ELR (cell line): ENCODE results near the gene PCGF3.
"Not testable (repeated sequence)": the region's sequence is repeated elsewhere in the genome, so short reads cannot be mapped to it uniquely, and the experiment has no call there.

Source experiments
- DNase-seq: peaks from one replicate; pipeline ENCODE4 v3.0.0-alpha.2; 2015; ENCODE audit warnings: low read depth

The PCGF3 gene

DNA sequence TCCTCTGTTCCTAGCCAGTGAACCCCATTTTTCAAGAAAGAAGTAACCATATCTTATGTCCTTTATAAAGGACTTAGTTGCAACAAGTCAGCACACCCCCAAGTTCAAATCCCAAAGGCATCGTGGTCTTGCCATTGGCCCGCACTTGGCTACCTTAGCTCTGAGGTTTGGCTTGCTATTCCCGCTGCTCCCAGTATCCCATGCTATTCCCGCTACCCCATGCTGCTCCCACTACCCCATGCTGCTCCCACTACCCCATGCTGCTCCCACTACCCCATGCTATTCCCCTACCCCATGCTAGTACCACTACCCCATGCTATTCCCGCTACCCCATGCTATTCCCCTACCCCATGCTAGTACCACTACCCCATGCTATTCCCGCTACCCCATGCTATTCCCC, 37.4 kb upstream of the PCGF3 start:
- DNase-seq: not testable (repeated sequence)

DNA sequence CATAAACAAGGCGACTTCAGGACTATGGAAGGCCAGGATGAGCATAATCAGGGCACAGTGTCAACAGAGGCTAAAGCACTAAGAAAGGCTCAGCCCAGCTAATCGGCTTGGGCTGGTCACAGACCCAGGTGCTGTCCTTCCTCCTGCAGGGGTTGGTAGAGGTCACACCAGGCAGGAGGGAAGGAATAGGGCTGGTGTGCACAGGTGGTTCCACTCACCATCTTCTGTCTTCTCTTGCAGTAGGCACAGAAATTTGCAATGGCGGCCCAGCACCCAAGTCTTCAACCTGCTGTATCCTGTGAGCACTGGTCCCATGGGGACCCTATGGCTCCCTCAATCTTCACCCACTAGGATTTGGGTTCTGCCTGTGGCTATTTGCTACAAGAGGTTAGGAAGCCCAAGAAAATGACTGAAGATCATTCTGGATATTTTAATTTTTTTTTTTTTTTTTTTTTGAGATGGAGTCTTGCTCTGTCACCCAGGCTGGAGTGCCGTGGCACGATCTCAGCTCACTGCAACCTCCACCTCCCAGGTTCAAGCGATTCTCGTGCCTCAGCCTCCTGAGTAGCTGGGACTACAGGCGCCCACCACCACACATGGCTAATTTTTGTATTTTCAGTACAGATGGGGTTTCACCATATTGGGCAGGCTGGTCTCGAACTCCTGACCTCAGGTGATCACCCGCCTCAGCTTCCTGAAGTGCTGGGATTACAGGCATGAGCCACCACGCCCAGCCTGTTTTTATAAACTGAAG, 35.6 kb upstream of the PCGF3 start:
- not testable (repeated sequence) for DNase-seq

GRCh38 chr4:671769-672168, 33.9 kb upstream of the PCGF3 start:
- no peak for DNase-seq

- peak; percentile 35 for DNase-seq
Observed at GRCh38 chr4:673349-674091, 32.1 kb upstream of the PCGF3 start.

DNA sequence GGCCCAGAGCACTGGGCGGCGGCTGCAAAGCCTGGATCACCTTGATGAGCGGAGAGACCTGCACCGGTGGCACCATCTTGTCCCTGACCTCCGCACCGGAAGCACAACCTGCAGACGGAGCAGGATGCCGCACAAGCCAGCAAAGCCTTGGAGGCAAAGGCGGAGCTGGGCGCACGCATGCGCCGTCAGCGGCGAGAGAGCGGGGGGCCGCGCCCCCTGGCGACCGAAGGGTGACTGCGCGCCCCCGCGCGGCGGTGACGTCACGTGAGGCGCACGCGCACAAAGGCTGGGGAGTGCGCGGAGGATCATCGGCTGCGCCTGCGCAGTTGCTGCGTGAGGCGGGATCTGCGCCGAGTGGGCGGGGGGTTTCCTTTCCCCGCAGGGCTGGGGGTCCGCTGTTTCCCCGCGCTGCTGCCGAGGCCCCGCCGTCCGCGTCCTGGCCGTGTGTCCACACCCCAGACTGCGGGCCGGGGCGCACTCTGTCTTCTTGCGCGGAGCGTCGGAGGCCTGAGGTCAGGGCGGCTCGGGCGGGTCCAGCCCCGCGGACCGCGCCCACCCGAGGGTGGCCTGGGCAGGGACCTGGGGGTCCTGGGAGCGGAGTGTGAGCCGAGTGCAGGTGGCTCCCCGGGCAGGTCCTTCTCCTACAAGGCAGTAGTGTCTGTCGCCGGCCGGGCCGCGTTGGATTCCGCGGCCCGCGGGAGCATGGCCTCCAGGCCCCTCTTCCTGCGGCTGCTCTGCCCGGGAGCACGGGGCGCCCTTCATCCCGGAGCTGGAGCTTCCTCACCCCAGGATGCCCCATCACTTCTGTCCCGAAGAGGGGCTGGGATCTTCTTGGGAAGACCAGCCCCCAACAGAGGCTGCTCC, 31.2 kb upstream of the PCGF3 start, which contains the start of the genes ATP5ME and MYL5:
ATP5ME (minus strand) TSS at position 105 of the 864 bp plus-strand sequence; CDS start at position 76, 29 bp downstream.
MYL5 (plus strand) TSS at position 371 of the 864 bp plus-strand sequence. CDS start 3,485 bp downstream, outside the sequence.
- DNase-seq: peak; percentile 94

GRCh38 chr4:675036-675882, 30.4 kb upstream of the PCGF3 start:
- DNase-seq: no peak

- no peak for DNase-seq
Observed at GRCh38 chr4:675980-676870, 29.4 kb upstream of the PCGF3 start.

DNA sequence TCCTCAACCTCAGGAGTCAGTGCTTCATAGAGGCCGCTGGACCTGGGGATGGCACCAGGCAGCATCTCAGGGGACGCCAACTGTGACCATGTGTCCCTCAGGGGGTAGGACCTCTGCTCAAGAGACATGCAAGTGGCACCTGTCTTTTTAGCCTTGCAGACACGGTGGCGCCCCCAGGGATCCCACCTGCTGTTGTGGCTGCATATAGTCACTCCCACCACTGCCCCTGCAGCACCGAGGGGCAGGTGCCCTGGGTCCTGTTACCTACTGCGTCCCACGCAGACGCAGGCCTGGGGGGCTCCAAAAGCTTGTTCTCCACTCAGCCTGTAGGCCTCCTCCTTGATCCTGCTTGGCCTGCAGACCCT, 28.8 kb upstream of the PCGF3 start:
- no peak for DNase-seq

DNA sequence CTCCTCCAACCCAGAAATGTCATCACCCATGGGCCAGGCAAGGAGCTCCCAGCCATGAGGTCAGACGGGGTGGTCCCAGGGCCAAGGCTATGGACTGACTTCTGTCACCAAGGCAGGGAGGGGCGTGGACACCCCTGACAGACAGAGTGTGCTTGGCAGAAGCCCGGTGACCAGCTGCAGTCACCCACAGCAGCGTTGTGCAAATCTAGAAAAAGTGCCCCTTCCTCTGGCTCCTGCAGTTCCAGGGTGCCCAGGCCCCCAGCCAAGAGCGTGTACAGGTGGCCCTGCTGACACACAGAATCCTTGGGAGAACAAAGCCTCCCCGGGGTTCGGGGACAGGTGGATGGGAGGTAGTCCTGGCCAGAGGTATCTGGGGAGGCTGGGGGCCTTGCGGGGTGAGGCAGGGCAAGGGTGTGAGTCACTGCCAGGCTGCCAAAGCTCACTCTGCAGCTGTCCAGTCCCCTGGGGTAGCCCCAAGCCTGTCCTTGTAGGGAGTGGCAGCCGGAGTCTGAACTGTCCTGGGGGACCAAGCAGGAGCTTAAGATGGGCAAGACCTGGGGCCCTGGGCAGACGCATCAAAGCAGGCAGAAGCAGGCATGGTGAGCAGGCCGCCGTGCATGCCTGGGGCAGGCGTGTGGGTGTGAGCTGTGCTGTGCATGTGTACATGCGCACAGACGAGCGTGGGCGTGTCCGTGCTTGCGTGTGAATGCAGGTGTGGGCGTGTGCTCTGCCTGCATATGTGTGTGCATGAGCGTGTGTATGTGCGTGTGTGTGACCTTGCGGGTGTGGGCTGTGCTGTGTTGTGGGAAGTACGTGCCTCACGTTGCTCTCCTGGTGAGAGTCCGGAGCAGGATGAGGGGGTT, 28.0 kb upstream of the PCGF3 start:
- DNase-seq: no peak

DNA sequence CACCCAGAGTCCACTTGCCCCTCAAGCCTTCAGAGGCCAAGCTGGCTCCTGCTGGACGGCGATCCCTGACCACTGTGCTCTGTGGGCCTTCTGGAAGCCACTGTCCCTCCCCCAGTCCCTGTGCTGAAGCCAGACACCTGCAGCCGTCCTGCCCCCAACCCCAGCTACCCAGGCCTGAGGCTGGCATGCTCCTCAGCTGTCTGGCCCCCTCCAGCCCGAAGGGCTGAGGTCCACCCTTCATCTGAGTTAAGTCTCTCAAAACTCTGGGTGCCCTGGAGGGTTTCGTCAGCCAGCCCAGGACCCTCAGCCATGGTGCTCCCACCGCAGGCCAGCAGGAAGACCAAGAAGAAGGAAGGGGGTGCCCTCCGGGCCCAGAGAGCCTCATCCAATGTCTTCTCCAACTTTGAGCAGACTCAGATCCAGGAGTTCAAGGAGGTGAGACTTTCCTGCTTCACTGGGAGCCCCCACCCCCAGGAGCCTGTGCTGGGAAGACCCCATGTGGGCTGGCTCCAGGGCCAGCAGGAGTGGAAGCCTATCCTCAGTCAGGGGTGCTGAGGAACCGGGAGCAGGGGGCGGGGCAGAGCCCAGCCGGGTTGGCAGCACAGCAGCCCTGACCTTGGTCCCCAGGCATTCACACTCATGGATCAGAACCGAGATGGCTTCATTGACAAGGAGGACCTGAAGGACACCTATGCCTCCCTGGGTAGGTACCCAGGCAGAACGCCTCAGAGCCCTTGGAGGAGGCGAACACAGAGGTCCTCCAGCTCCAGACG, 27.1 kb upstream of the PCGF3 start:
- DNase-seq: no peak

- DNase-seq: no peak
Observed at GRCh38 chr4:679104-679481, 26.5 kb upstream of the PCGF3 start.

- no peak for DNase-seq
Observed at GRCh38 chr4:679629-680028, 26.0 kb upstream of the PCGF3 start.

DNA sequence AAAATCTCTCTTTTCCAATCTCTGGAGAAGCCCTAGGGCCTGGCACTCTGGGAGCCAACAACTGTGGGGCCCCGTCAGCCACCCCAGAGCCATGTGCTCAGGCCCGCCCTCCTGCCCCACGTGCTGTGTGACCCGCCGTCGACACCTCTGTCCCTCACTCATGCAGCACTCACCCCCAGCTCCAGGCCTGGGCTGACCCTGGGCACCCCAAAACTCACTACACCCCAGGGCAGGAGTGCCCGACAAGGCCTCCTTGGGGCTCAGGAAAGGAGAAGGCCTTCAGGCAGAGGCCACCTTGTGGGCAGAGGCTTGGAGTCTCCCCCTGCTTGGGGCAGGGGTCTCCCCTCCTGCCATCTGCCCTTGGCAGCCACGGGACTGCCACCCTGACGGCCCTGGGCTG, 25.5 kb upstream of the PCGF3 start:
- no peak for DNase-seq

- peak; percentile 42 for DNase-seq
Observed at GRCh38 chr4:680551-680927, 25.1 kb upstream of the PCGF3 start.

- DNase-seq: peak; percentile 58
Observed at GRCh38 chr4:680928-681645, 24.5 kb upstream of the PCGF3 start.

DNA sequence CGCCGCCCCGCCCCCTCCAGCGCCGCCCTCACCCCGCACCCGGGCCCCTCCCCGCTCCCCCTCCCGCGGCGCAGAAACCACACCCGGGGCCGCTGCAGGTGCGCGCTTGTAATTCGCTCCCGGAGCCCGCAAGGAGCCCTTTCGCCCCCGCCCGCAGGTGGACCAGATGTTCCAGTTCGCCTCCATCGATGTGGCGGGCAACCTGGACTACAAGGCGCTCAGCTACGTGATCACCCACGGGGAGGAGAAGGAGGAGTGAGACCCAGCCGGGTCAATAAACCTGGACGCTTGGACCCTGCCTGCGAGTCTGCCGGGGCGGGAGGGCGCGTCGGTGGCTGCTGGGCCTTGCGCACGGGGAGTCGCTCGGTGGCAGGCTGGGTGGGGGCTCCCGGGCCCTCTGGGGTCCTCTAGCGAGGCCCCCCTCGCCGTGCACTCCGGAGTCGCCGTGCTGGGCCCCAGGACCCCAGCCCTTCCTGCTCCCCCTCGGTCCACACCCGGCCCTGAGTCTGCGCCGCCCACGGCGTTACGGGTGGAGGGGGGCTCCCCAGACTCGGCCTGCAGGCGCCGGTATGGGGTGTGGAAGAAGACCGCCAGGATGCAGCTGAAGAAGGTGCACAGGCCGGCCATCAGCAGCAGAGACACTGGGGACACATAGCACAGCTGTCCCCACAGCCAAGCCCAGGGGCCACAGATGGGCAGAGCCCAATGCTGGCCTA, 23.7 kb upstream of the PCGF3 start:
- no peak for DNase-seq

DNA sequence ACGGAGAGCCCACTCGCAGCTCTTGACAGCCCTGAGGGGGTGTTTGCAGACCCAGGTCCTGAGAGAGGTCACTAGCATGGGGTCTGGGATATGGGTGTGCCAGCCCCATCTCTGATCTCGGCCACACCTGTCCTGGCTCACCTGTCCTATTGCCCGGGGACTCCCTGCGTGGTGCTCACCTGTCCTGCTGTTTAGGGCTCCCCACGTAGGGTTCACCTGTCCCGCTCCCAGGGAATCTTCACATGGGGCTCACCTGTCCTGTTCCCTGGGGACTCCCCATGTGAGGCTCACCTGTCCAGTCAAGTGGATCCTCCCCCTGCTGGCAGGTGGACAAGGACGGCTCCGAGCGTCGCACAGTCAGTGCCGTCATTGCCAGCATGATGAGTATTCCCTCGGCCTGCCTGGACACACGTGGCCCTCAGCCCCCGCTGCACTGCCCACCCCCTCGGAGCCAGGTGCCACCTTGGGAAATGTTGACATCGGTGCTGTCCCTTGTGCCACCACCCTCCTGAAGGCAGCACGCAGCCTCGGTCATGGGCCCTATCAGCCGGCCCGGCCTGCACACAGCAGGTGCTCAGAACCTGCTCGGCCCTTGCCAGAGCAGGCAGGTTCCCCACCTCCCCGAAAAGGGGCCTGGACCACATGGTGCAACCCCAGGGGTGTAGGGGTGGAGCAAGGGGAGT, 23.0 kb upstream of the PCGF3 start:
- DNase-seq: no peak
